GM21447 (cell line): Measurements from ENCODE around the gene TARBP1.
"Not testable (repeated sequence)": the region's sequence is repeated elsewhere in the genome, so short reads cannot be mapped to it uniquely, and the experiment has no call there.

Experiments used
- ATAC-seq: cut with Tn5 transposase; IDR thresholded peaks from one replicate; pipeline ENCODE4 v1.9.1; 2021; ENCODE audit not compliant: unreplicated experiment

The TARBP1 gene

DNA sequence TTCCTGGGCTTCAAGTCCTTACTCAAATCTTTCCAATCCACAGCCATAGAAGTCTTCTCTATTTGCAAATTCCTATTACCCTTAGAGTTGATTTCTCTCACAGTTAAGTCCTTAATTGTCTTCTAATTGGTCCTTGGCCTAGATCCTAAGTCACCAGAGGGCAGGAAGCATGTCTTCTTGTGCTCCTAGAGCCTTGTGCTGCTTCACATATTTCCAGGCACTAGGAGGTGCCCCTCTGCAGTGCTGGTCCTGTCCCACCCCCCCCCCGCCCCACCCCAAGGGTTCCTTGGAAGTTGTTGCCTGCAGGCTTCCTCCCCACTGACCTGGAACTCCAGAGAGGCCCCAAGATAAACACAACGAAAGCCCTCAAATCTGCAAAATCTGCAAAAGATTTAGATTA, 28.1 kb upstream of the TARBP1 start:
- ATAC-seq: no peak

GRCh38 chr1:234505769-234506102, 26.8 kb upstream of the TARBP1 start:
- no peak for ATAC-seq

- ATAC-seq: no peak
Observed at GRCh38 chr1:234504969-234505768, 26.2 kb upstream of the TARBP1 start.

- not testable (repeated sequence) for ATAC-seq
Observed at GRCh38 chr1:234504251-234504650, 25.3 kb upstream of the TARBP1 start.

- ATAC-seq: no peak
Observed at GRCh38 chr1:234503193-234504050, 24.4 kb upstream of the TARBP1 start.

- ATAC-seq: no peak
Observed at GRCh38 chr1:234502785-234503184, 23.8 kb upstream of the TARBP1 start.

GRCh38 chr1:234500269-234500668, 21.3 kb upstream of the TARBP1 start:
- no peak for ATAC-seq

DNA sequence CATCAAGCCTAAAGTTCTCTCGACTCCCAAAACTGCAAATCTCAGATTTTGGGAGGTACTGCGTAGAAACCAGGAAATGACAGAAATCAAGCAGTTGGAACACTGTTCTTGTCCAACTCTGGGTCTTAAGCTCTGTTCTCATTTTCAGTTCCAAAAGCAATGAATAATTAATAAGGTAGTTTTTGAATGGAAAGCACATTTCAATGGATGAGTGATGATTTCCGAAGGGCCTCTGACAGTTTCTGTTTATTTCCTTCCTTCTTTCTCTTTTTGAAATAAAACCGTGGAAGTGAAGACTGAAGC, 20.9 kb upstream of the TARBP1 start:
- ATAC-seq: no peak

DNA sequence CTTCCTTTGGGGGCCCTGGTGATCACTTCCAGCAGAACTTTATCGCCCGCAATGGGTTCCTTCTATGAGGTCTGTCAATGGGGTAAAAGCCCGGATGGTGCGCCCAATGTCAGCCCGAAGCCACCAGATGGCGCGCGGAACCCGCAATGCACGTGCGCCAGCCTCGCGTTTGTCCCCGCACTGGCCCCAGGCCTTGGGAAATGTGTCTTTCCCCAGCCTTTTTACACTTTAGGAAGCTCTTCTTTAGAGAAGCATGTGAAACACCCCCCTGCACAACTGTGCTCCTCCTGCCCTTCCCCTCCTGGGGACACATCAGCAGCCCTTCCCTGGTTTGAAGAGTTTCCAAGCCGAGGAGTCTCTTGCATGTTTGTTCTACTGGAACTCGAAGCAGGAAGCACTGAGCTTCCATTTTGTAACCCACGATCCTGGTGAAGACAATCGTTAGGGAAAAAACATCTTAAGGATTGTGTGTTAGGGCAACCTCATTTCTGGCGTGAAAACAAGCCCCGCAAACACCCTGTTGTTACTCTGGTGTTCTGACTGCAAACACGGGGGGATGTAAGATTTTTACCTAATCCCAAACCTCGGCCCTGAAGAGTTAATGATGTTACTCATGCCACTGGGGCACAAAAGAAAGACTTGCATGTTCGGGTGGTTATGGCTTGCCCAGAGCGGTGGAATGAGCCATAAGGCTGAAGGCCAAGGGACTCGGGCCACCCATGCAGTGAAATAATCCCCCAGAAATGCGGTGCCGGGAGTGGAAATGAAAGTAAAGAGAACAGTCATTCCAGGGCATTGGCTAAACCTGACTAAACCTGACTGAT, 20.4 kb upstream of the TARBP1 start:
- peak; percentile 37 for ATAC-seq

DNA sequence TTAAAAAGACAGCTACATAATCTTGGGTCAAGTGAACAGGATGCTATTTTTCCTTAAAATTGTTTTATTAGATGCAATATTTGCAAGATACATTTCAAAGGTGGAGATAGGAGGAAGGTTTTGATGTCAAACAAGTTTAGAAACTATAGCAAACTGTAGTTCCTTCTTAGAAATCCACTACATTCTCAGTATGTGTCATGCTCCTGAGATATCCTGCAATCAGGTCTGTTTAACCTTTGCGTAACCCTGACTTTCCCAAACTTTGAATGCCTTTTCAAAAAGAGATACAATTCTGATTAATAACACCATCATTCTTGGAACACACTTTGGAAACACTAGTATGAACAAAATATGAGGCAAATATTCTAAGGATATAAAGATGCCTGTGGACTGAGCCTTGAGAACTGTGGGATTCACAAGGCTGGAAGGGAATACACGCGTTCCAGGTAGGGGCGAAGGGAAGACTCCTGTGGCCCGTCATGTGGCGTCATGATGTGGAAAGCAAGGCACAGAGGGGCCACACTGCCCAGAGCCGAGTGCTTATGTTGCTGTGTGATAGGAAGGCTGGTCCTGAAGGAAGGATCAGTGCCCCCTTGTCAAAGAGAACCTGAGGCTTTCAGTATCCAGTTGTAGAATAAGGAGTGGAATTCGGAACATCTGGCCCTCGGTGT, 19.6 kb upstream of the TARBP1 start:
- no peak for ATAC-seq

GRCh38 chr1:234497589-234497988, 18.6 kb upstream of the TARBP1 start:
- ATAC-seq: no peak

- ATAC-seq: peak; percentile 74
Observed at GRCh38 chr1:234495231-234495990, 16.4 kb upstream of the TARBP1 start.

GRCh38 chr1:234494049-234494448, 15.1 kb upstream of the TARBP1 start:
- ATAC-seq: no peak

GRCh38 chr1:234490793-234491479, 12.0 kb upstream of the TARBP1 start:
- no peak for ATAC-seq

GRCh38 chr1:234489698-234490077, 10.7 kb upstream of the TARBP1 start:
- no peak for ATAC-seq

GRCh38 chr1:234489007-234489697, 10.2 kb upstream of the TARBP1 start:
- no peak for ATAC-seq

DNA sequence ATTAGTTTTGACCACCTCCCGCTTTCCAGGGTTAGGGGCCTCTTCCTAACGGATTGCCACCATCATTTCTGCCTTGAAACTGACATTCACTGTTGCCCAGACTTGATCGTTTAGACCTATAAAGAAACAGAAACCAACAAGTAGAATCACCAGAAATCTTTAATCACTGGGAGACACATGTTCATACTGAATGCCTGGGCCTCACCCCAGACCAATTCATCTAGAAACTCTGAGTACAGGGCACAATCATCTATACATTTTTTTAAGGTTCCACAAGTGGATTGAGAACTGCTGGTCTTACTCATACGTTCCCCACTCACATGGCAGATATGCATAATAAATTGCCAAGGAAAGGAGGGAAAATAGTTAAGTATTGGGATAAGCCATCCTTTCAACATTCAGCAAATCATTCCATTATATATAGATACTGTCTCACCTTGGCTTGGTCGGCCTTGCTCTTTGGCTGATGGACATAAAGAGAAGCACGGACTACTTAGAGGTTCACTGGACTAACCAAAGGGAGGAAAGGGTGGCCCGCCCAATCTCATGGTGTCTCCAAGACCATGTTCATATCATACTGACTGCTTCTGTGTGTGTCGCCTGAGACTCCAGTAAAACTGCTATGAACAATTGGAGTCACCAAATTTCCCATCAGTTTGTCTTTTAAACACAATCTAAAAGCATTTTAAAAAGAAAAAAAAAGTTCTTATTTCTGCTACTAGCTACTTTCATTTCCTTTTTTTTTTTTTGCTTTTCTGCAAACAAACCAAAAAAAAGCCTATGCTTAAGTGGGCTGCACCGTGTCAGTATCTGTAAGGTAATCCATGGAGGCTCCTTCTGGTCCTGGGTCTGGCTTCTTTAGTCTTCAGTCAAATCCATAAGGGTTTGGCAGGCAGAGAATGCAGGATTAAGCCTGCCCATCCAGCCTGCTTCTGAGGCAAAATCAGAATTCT, 9.4 kb upstream of the TARBP1 start:
- no peak for ATAC-seq
